Endothelial cell of umbilical vein (primary cell): ENCODE measurements around the gene RFX2. TPM values are rescaled to one million over a fixed set of nuclear protein-coding genes. Genes with fewer than 3 reads are reported as not detected.

ENCODE experiments used
- BruUV-seq: library from RNA; stranded (reverse); fragments of 400-500 nt; replicated peaks from 2 replicates; lab custom pipeline; 2021; lab: Mats Ljungman, UMichigan
- CTCF ChIA-PET: fragments of 300-600, 350-600 bp; sonication (Branson Sonifier 250); formaldehyde crosslinking; loops from one replicate; lab custom pipeline; 2021; ENCODE audit warnings: antibody characterized with exemption, inconsistent platforms; lab: Charles Lee
- POLR2A ChIA-PET: fragments of 300-600, 350-600 bp; sonication (Branson Sonifier 250); formaldehyde crosslinking; loops from one replicate; lab custom pipeline; 2021; ENCODE audit warnings: antibody characterized with exemption, inconsistent platforms; lab: Charles Lee
- DNase-seq: peaks from one replicate; pipeline ENCODE4 v3.0.0-alpha.2; 2011; ENCODE audit warnings: low read depth, low spot score
- FAIRE-seq: peaks from 2 replicates; lab custom pipeline; 2011; peaks lifted over from hg19 to GRCh38; lab: Jason Lieb, UNC
- H2AFZ ChIP-seq: 2 replicates; pipeline ENCODE4 v1.6.0; 2012; ENCODE audit warnings: low read depth, low read length, control low read depth, inconsistent platforms
- H3K27ac ChIP-seq: 2 replicates; pipeline ENCODE4 v1.5.1; 2011; ENCODE audit warnings: low read depth, mild to moderate bottlenecking, control low read depth, low read length, moderate library complexity; ENCODE audit not compliant: insufficient read depth
- H3K27me3 ChIP-seq, 2 experiments: 2 replicates each; pipeline versions ENCODE4 v1.6.0 to v1.6.1; 2011; ENCODE audit warnings: low read length in 2 of 2, mixed read lengths in 1 of 2; ENCODE audit not compliant: control insufficient read depth in 2 of 2, insufficient read depth in 2 of 2
- H3K36me3 ChIP-seq, 2 experiments: 2 replicates in 1 of 2; 3 replicates in 1 of 2; pipeline ENCODE4 v1.5.1; 2011; ENCODE audit warnings: low read length in 2 of 2, mild to moderate bottlenecking in 1 of 2, moderate library complexity in 1 of 2; ENCODE audit not compliant: control insufficient read depth in 2 of 2, insufficient read depth in 2 of 2; ENCODE audit errors: extremely low read depth in 1 of 2
- H3K4me1 ChIP-seq: 3 replicates; pipeline ENCODE4 v1.5.1; 2011; ENCODE audit warnings: mild to moderate bottlenecking, low read length; ENCODE audit not compliant: control insufficient read depth, insufficient read depth; ENCODE audit errors: extremely low read depth
- H3K4me2 ChIP-seq: 2 replicates; pipeline ENCODE4 v1.6.1; 2011; ENCODE audit warnings: low read length, control low read depth, mixed read lengths; ENCODE audit not compliant: insufficient read depth
- H3K4me3 ChIP-seq, 3 experiments: fragments of 200-600 bp in 1 of 3; sonication (generic), shearing (Covaris generic) in 1 of 3; replicated peaks in 1 of 3; 2 replicates each; pipeline ENCODE4 v1.5.1; 2011 to 2016; ENCODE audit warnings: control low read depth in 3 of 3, low read length in 3 of 3, mild to moderate bottlenecking in 2 of 3, inconsistent platforms in 1 of 3, low read depth in 1 of 3, moderate library complexity in 1 of 3; ENCODE audit not compliant: insufficient read depth in 1 of 3
- H3K79me2 ChIP-seq: 2 replicates; pipeline ENCODE4 v1.6.0; 2012; ENCODE audit warnings: low read length, inconsistent platforms; ENCODE audit not compliant: control insufficient read depth, insufficient read depth
- H3K9ac ChIP-seq: replicated peaks from 2 replicates; pipeline ENCODE3; 2011; ENCODE audit warnings: low read length, control low read depth; ENCODE audit not compliant: insufficient read depth; ENCODE audit errors: extremely low read depth
- H3K9me1 ChIP-seq: replicated peaks from 3 replicates; pipeline ENCODE4 v1.6.0; 2011; ENCODE audit warnings: mild to moderate bottlenecking, low read length; ENCODE audit not compliant: control insufficient read depth, insufficient read depth; ENCODE audit errors: extremely low read depth
- H3K9me3 ChIP-seq: replicated peaks from 2 replicates; pipeline ENCODE4 v1.5.1; 2012; ENCODE audit warnings: low read length, inconsistent platforms; ENCODE audit not compliant: control insufficient read depth, insufficient read depth
- H4K20me1 ChIP-seq: replicated peaks from 2 replicates; pipeline ENCODE3; 2011; ENCODE audit warnings: mild to moderate bottlenecking, low read length; ENCODE audit not compliant: control insufficient read depth, insufficient read depth; ENCODE audit errors: extremely low read depth
- CTCF ChIP-seq, 2 donors: IDR thresholded peaks; 1 replicate in 1 of 2; 2 replicates in 1 of 2; pipeline ENCODE4 v1.5.1; 2011; ENCODE audit warnings: low read length in 2 of 2, mild to moderate bottlenecking in 2 of 2, moderate library complexity in 2 of 2, control low read depth in 1 of 2, inconsistent platforms in 1 of 2, low read depth in 1 of 2; ENCODE audit not compliant: insufficient read depth in 1 of 2; ENCODE audit errors: extremely low read depth in 1 of 2
- EZH2 ChIP-seq: IDR thresholded peaks from 2 replicates; pipeline ENCODE4 v1.6.1; 2012; ENCODE audit warnings: borderline replicate concordance, low read depth, mild to moderate bottlenecking, moderate library complexity, low read length, inconsistent platforms; ENCODE audit not compliant: severe bottlenecking
- FOS ChIP-seq: IDR thresholded peaks from 2 replicates; pipeline ENCODE4 v1.6.1; 2011; ENCODE audit warnings: mild to moderate bottlenecking, low read length, moderate library complexity, borderline replicate concordance; ENCODE audit not compliant: insufficient read depth
- GATA2 ChIP-seq: IDR thresholded peaks from 2 replicates; pipeline ENCODE4 v1.7.0; 2011; ENCODE audit warnings: low read depth, mild to moderate bottlenecking, moderate library complexity, mixed read lengths, low read length; ENCODE audit not compliant: insufficient read length, insufficient read depth
- JUN ChIP-seq: IDR thresholded peaks from 2 replicates; pipeline ENCODE4 v1.6.1; 2011; ENCODE audit warnings: borderline replicate concordance, low read depth; ENCODE audit not compliant: insufficient read length, insufficient read depth
- MAX ChIP-seq: IDR thresholded peaks from 2 replicates; pipeline ENCODE4 v1.6.1; 2011; ENCODE audit not compliant: insufficient read depth, insufficient read length
- POLR2A ChIP-seq: IDR thresholded peaks from 2 replicates; pipeline ENCODE4 v1.6.1; 2012; ENCODE audit warnings: low read depth, mild to moderate bottlenecking, control low read depth, low read length
- POLR2AphosphoS5 ChIP-seq: IDR thresholded peaks from 2 replicates; pipeline ENCODE4 v1.6.1; 2012; ENCODE audit warnings: low read depth, mild to moderate bottlenecking, control low read depth, low read length, moderate library complexity; ENCODE audit not compliant: insufficient read depth
- dilution Hi-C: fragments of 300-500 bp; cut with MboI; formaldehyde crosslinking; loops from one replicate; pipeline ENCODE4 v1.15.0; 2019; ENCODE audit warnings: low sequenced_read_pairs; ENCODE audit not compliant: extremely low pct_ligation_motif_present
- intact Hi-C: fragments of 100-400 bp; cut with micrococcal nuclease; formaldehyde crosslinking; loops from one replicate; pipeline ENCODE4 v1.10.0; 2022
- polyA plus RNA-seq, 4 experiments: library from polyadenylated mRNA; depleted of rRNA in 3 of 4; stranded (reverse) in 3 of 4; unstranded in 1 of 4; fragments of >200 nt; gene quantifications; 2 replicates each; pipeline versions ENCODE4 v1.2.1 to v1.2.3, GENCODE V29; 2011 to 2012; ENCODE audit warnings: missing spikeins in 1 of 4
- total RNA-seq: library from RNA; stranded (reverse); gene quantifications from 2 replicates; pipeline ENCODE4 v1.2.3, GENCODE V29; 2021

Gene RFX2
- total and polyA plus RNA-seq, 2 donors (not counting 3 experiments of a cell fraction or from before 2014, with no cell fraction given): 16.1 to 19.0 TPM

GRCh38 chr19:5955636-5955935 lies 154.7 kb downstream of the RFX2 start:
- DNase-seq: no peak
- Histone ChIP-seq H3K27me3 (no peaks in the 10 kb centered on the region), H3K9me1 (no peaks in the 10 kb centered on the region), H2AFZ (no peak overlapping the region), H3K9me3 (no peaks in the 10 kb centered on the region), H3K9ac (no peak overlapping the region), H3K4me3 (no peak overlapping the region), H4K20me1 (no peaks in the 10 kb centered on the region), H3K79me2 (peaks cover 97% of the 10 kb centered on the region), H3K4me1 (peaks cover 41% of the 10 kb centered on the region), H3K27ac (no peak overlapping the region), H3K4me2 (no peak overlapping the region), H3K36me3 (peaks cover 0 to 3% of the 10 kb centered on the region in 2 experiments)
- no peak for TF ChIP-seq GATA2
- TF ChIP-seq POLR2A: no peak
- dilution Hi-C loops (no loop called here), intact Hi-C loops (no loop called here)
- BruUV-seq: no TSS peak
- ChIA-PET CTCF (interaction anchor here (0.7 to 4.3 kb wide), 3 partner anchors 12 to 67 kb away, joined by 3 to 28 read pairs (median 5); no protein-coding TSS in a partner anchor), POLR2A (no interaction called here)
- FAIRE-seq: no peak

- Histone ChIP-seq H3K27ac (peak overlapping the region; percentile 24), H3K9me3 (no peaks in the 10 kb centered on the region), H3K79me2 (peaks cover 96% of the 10 kb centered on the region), H3K4me2 (no peak overlapping the region), H3K4me1 (peaks cover 41% of the 10 kb centered on the region), H2AFZ (no peak overlapping the region), H3K36me3 (peaks cover 0 to 7% of the 10 kb centered on the region in 2 experiments), H3K9me1 (no peaks in the 10 kb centered on the region), H3K9ac (no peak overlapping the region), H3K4me3 (no peak overlapping the region), H4K20me1 (no peaks in the 10 kb centered on the region), H3K27me3 (no peaks in the 10 kb centered on the region)
- CTCF ChIA-PET: interaction anchor here (4.3 kb wide), 1 partner anchor 13 kb away, joined by 28 read pairs; no protein-coding TSS in a partner anchor
- TF ChIP-seq GATA2 (no peak), JUN (no peak), EZH2 (no peak), CTCF (IDR thresholded peaks at IDR 0.05; ENCODE audit: extremely low read depth in 1 of 2, insufficient read depth in 1 of 2, low read depth in 1 of 2, low read length in 2 of 2) (no peak), FOS (no peak), POLR2A (no peak), POLR2AphosphoS5 (no peak), MAX (no peak)
- POLR2A ChIA-PET: no interaction called here
- FAIRE-seq (peak; percentile 52), DNase-seq (no peak)
- intact Hi-C loops (no loop called here), dilution Hi-C loops (no loop called here)
- BruUV-seq: no TSS peak
Measured at GRCh38 chr19:5954293-5954692, 156.0 kb downstream of the RFX2 start.
